Suprapubic skin (tissue), 3 donors: ENCODE results near the gene SCYGR7.

Experiments
- CTCF ChIP-seq, 2 donors: fragments of 200-600 bp in 1 of 2; fragments of 450-650 bp in 1 of 2; sonication (generic) in 1 of 2; IDR thresholded peaks; one replicate each; pipeline ENCODE4 v1.5.1; 2016 to 2019; ENCODE audit warnings: antibody characterized with exemption in 2 of 2, mild to moderate bottlenecking in 1 of 2, moderate library complexity in 1 of 2
- POLR2A ChIP-seq, 2 donors: fragments of 450-650 bp; IDR thresholded peaks; one replicate each; pipeline ENCODE4 v1.6.1; 2017; ENCODE audit warnings: antibody characterized with exemption in 2 of 2, mild to moderate bottlenecking in 2 of 2, moderate library complexity in 2 of 2

- TF ChIP-seq CTCF (IDR thresholded peaks at IDR 0.05), result no peak
- TF ChIP-seq POLR2A (IDR thresholded peaks at IDR 0.05), result no peak
These were observed 24.8 kb upstream of the SCYGR7 start for GRCh38 chr2:227703280-227703732.
